ENCODE measurements around the gene CCDC136.

Gene CCDC136

DNA sequence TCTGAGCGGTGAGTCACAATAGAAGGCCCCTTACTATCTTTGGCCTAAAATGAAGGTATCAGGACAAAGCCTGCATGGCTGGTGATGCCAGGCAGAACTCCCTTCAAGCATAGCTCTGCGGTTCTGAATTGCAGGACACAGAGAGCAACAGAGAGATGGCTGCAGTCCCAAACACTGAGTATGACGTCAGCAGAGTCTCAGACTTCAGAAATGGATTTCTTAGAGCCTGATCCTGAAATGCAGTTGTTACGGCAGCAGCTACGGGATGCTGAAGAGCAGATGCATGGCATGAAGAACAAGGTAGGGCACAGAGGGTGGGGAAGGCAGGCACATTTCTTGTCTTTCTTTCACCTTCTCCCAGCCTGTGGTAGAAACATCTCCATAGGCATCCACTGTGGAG lies 13.5 kb downstream of the CCDC136 start:
- DNase-seq (ENCODE audit: low read depth in 2 of 3, low spot score in 2 of 3): no peak

DNA sequence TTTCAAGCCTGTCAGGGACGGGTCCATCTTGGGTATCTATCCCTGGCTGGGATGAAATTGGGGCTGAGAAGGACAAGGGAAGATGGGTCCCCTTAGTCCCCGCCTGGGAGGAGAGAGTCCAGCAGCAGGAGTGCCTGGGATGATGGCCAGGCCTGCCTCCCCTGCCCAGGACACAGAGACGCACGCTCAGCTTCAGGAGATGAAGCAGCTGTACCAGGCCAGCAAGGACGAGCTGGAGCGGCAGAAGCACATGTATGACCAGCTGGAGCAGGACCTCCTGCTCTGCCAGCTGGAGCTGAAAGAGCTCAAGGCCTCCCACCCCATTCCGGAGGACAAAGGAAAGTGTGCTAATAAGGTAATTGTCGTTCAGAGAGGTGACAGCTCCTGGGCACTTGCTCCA lies 15.4 kb downstream of the CCDC136 start:
- DNase-seq (ENCODE audit: low read depth in 2 of 3, low spot score in 2 of 3): no peak

DNA sequence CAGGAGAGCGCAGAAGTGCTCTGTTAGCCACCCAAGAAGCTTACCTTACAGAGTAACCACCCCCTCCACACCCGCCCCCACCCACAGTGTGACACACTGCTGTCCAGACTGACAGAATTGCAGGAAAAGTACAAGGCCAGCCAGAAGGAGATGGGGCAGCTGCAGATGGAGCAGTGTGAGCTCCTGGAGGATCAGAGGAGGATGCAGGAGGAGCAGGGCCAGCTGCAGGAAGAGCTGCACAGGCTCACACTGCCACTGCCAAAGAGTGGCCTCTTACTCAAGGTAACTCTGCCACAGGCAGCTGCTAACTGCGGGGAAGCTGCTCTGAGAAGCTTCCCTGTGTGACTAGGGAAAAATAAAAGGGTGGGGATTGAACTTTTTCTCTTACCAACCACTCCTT lies 17.6 kb downstream of the CCDC136 start:
- no peak for DNase-seq (ENCODE audit: low read depth in 2 of 3, low spot score in 2 of 3)

DNA sequence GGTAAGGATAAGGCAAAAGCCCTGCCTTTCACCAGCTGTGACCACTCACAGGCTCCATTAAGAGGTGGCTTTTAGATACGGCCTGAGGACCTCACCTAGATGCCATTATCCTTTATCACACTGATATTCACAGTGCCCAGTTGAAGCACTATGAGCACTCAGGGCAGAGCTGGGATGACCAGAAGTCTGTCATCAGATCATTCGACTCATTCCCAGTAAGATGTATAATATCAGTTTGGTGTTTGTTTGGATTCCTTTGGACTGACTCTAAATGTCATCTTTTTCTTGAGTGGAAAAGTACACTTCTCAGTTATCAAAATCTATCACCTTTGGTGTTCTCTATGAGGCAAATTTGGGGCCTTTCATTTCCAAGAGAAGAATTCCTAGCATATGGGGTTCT lies 18.7 kb downstream of the CCDC136 start:
- DNase-seq (ENCODE audit: low read depth in 2 of 3, low spot score in 2 of 3): no peak

DNA sequence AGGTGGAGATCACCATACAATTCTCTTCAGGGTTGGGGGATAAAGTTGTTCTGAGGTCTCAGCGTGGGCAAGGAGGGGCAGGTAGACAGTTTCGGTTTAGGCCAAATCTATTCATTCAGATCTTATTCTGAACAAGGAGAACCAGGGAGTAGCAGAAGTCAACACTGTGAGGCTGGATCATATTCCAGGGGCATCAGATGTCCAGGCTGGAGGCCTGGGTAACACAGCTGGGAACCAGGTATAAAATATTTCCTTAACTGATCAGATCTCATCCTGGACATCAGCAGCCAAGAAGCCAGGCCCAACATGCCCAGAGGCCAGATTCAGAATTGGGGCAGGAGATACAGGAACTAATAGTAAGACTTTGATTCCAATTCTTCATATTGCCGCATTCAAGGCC lies 19.2 kb downstream of the CCDC136 start:
- DNase-seq (ENCODE audit: low read depth in 2 of 3, low spot score in 2 of 3): no peak

DNA sequence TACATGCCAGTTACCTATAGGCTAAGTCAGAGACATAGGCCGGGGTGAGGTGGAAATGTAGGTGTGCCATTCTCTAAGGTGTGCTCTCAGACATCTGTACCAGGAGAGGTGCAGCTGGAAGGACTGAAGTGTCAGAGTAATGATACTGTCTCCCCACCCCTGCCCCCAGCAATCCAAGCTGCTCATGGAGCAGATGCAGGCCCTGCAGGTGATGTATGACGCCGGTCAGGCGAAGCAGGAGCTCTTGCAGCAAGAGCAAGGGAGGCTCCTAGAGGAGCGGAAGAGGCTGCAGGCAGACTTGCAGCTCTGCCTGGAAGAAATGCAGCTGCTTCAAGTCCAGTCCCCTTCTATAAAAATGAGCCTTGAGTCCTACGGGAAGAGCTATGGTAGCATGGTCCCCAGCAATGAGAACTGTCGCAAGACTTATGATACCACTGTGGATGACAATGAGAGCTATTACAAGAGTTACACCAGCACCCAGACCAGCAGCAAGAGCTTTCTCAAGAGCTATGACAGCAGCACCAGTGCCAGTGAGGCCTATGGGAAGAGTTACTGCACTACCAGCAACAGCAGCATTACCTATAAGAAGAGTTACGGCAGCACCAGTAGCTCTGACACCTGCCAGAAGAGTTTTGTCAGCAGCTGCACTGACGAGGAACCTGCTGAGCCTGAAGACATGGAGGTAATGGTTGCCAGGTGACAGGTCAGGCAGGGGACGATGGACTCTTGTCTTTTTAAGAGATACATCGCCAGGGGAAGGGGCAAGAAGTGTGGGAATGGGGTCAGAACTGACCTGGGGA lies 20.1 kb downstream of the CCDC136 start:
- DNase-seq (ENCODE audit: low read depth in 2 of 3, low spot score in 2 of 3): no peak

DNA sequence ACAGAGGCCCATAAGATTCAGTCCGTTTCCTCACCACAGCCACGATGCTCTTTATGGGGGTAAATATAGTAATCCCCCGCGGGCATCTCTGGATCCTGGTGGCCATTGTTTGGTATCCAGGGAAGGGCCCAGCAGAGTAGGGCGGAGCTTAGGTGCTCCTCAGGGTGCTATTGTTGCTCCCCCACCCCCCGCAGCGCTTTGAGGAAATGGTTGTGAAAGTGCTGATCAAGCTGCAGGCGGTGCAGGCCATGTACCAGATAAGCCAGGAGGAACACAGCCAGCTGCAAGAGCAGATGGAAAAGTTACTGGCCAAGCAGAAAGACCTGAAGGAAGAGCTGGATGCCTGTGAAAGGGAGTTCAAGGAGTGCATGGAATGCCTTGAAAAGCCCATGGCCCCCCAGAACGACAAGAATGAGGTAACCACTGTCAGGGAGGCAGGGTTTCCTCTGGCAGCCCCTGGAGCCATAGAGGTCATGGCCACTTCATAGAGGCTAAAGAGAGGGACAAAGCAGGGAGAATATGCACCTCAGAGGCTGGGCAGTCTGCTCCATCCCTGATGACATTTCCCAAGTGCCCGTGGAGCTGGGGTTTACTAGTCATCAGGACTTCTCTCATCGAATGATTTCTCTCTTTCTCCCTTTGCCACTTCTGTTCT lies 20.9 kb downstream of the CCDC136 start:
- DNase-seq (ENCODE audit: low read depth in 2 of 3, low spot score in 2 of 3): no peak

DNA sequence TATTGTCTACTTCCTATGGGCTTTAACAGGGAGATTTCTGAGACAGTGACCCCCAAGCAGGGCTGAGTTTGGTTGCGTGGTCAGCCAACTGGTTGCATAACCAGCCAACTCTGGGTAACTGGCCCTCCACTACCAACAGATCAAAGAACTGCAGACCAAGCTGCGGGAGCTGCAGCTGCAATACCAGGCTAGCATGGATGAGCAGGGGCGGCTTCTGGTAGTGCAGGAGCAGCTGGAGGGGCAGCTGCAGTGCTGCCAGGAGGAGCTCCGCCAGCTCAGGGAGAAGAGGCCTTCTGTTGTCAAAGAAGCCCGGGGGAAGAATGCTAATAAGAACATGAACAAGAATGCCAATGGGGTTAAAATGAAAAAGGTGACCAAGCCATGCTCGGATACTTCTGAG lies 22.7 kb downstream of the CCDC136 start:
- DNase-seq (ENCODE audit: low read depth in 2 of 3, low spot score in 2 of 3): no peak

DNA sequence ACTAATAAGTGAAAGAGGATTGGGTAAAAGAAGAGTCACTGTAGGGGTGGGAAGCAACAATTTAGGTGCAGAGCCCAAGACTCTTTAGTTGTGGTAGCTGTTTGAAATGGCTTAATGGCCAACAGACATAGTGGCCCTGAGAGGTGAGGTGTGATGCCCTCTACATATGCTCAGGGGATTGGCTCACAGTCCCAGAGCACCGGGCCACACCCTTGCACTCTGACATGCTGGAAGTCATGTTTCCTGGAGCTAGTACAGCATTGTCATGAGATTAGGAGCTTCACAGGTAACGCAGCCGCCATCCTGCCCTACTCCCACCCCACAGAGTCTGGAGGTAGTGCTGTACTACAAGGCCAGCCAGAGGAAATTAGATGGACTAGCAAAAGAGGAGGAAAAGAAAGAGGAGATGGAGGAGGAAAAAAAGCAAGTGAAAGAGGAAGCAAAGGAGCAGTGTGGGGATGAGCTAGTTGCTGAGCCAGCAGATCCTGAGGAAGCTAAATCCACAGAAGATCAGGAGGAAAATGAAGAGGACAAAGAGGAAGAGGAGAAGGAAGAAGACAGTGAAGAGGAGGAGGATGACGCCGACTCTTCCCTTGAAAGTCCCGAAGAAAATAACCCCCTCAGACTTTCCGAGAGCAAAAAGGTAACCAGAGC lies 23.6 kb downstream of the CCDC136 start:
- no peak for DNase-seq (ENCODE audit: low read depth in 2 of 3, low spot score in 2 of 3)

DNA sequence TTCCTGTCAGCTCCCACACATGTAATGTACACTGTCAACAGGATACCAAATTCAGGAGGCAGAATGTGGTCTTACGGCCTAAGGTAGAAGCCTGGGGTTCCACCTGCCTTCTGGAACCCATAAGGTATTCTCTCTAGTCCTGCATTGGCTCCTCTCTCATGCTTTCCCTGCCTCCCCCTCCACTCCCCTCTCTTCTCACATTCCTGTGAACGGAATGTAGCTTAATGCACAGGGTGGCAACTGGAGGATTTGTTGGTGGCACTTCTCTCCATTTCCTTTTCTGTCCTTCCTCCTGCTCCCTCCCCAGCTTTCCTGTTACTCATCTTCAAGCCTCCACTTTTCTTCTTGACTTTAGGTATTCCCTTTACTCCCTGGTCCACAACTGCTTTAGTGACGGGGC lies 26.9 kb downstream of the CCDC136 start:
- DNase-seq (ENCODE audit: low read depth in 2 of 3, low spot score in 2 of 3): no peak

DNA sequence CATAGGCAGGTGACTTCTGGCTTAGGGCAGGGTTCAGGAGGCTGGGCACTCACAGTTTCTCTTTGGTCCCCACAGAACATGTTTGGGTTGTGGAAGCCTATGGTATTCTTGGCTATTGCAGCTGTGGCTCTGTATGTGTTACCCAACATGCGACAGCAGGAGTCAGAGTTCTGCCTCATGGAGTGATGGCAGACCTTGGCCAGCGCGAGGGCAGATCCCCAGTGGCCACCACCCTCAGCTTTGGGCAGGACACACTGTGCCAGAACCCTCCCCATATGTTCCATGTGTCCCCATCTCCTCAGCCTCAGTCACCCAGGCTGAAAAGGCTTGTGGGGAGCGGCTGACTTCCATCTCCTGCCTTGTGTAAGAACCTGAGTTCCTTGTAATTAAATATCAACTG lies 30.0 kb downstream of the CCDC136 start:
- no peak for DNase-seq (ENCODE audit: low read depth in 2 of 3, low spot score in 2 of 3)

DNA sequence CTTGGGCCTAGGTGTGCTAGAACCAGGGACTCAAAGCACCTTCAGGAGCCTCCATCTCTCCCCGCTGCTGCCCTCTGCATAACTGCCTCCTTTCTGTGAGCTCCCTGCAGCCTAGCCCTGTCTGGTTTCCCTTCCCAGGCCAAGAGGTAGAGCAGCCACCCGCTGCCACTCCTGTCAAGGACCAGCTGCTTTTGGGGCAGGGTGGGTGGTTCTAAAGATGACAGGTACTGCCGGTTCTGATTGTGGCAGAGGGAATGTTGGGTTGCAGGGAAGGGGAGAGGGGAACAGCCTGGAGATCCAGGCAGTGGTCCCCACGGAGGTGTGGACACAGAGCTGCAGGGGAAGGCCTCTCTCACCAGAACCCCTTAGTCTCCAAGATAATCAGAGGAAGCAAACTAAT lies 34.7 kb downstream of the CCDC136 start:
- DNase-seq (ENCODE audit: low read depth in 2 of 3, low spot score in 2 of 3): no peak

DNA sequence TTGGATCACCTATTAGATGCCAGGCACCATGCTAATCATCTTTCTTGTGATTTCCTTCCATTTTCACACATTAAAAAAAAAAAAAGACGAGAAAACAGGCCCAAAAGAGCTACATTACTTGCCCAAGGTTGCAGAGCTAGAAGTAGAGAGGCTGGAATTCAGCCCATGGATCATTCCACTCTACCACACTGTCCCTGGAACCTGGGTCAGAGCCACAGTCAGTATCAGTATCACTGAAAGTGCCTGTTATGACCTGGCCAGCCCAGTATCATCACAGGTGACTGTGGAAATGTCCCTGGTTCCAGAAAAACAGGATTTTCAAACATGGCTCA lies 35.1 kb downstream of the CCDC136 start:
- DNase-seq (ENCODE audit: low read depth in 2 of 3, low spot score in 2 of 3): no peak

DNA sequence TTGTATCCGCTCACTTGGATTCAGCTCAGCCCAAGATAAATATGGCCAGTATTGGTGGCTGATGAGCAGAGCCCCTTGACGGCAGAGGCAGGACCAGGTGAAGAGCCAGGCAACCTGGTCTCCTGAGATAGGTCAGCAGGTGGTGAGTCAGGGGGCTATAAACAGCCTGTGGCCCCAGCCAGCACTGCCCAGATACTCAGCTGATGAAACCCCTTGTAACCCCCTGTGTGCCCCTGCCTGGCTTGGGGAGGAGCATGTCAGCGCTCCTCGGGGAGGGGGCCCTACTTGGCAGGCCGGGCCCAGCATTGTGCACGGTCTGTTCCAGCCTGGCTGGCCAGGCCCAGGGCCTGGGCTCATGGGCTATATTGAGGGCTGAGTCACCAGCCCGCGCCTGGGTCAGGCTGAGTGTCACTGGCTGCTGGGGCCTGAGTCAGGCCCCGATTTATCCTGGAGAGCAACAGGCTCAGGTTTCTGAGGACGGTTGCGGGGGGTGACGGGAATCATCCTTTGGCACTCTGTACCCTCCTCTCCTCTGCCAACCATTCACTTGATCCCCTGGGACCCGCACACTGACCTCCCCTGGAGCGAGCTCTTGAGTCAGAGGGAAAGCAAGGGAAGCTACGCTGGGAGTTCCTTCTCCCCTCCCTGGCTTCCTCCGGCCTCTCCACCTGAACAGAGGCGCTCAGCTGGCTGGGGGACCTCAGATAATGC lies 35.6 kb downstream of the CCDC136 start:
- no peak for DNase-seq (ENCODE audit: low read depth in 2 of 3, low spot score in 2 of 3)

DNA sequence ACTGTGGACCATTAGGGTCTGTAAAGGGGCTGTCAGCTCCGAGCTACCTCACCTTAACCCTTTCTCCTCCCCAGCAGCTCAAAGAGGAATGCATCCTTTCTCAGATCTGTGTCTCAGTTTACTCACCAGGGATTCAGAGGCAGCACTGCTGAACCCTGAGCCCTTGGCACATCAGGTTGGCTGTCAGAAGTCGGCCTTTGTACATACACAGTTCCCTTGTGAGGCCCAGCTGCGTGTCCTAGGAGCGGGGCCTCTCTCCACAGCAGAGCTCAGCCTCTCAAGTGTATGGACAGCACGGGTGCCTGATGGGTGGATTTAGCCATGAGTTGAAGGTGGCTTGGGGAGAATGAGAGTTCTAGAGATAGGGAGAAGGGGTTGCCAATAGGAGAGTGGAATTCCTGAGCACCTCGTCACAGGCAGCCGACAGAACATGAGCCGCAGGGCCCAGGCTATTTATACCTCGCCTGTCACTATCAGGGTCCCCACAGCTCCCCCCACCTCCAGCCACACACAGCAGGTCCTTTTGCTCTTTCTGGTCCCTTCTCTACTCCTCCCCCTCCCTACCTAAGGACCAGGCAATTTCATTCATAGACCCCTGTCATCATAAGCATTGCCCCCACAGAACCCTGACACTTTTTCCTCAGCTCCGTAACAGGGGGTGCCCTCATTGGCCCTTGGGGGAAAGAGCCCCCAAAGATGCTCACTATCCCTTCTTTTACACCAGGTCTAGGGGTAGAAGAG lies 36.4 kb downstream of the CCDC136 start:
- DNase-seq (ENCODE audit: low read depth in 2 of 3, low spot score in 2 of 3): no peak

DNA sequence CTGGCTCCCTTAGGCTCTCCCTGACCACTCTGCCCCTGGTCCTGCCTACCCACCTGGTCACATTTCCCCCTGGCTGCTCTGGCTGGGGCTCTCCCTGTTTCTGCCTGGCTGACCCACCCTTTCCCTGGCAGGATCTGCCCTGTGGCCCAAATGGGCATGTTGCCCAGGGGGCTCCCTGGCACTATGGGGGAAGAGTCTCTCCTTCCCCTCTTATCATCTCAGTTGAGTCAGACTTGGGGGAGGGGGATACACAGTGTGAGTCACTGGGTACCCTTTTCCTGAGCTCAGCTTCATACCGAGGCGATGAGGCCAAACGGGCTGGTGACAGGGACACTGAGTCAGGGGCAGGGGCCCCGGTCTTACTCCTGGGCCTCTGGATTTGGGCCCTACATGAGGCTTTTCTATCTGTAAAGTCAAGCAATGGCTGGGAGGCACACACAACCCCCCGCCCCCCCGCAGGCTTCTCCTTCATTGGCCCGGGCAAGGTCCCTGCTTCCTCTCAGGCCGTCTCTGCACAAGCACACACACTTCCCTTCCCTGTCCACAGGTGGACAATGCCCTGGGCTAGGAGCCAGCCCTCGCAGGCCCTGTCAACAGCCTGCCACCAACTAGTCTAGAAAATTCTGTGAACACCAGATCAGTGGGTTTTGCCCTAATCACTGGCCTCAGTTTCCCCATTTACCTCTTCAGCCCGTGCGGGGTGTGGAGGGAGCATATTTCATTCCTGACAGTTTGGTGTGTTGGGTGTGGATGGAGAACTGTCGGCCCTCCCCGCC lies 37.8 kb downstream of the CCDC136 start:
- DNase-seq (ENCODE audit: low read depth in 2 of 3, low spot score in 2 of 3): no peak

DNA sequence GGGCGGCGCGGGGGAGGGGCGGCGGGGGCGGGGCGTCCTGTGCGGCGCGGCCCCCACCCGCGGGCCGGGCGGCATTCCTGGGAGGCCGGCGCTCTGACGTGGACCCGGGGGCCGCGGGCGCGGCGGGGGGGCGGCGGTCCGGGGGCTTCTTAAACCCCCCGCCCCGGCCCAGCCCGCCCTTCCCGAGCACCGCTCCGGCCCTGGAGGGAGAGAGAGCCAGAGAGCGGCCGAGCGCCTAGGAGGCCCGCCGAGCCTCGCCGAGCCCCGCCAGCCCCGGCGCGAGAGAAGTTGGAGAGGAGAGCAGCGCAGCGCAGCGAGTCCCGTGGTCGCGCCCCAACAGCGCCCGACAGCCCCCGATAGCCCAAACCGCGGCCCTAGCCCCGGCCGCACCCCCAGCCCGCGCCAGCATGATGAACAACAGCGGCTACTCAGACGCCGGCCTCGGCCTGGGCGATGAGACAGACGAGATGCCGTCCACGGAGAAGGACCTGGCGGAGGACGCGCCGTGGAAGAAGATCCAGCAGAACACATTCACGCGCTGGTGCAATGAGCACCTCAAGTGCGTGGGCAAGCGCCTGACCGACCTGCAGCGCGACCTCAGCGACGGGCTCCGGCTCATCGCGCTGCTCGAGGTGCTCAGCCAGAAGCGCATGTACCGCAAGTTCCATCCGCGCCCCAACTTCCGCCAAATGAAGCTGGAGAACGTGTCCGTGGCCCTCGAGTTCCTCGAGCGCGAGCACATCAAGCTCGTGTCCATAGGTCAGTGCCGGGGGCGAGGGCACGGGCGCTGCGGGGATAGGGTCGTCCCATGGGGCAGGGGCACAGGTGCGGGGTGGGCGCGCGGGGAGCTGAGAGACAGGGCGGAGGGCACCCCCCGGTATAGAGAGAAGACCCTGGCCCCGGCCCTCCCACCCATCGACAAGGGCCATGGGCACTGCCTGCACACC lies 38.7 kb downstream of the CCDC136 start, which contains the start of gene FLNC:
FLNC (plus strand) TSS at position 176 of the 947 bp plus-strand sequence; CDS start at position 408, 232 bp downstream.
- no peak for DNase-seq (ENCODE audit: low read depth in 2 of 3, low spot score in 2 of 3)

DNA sequence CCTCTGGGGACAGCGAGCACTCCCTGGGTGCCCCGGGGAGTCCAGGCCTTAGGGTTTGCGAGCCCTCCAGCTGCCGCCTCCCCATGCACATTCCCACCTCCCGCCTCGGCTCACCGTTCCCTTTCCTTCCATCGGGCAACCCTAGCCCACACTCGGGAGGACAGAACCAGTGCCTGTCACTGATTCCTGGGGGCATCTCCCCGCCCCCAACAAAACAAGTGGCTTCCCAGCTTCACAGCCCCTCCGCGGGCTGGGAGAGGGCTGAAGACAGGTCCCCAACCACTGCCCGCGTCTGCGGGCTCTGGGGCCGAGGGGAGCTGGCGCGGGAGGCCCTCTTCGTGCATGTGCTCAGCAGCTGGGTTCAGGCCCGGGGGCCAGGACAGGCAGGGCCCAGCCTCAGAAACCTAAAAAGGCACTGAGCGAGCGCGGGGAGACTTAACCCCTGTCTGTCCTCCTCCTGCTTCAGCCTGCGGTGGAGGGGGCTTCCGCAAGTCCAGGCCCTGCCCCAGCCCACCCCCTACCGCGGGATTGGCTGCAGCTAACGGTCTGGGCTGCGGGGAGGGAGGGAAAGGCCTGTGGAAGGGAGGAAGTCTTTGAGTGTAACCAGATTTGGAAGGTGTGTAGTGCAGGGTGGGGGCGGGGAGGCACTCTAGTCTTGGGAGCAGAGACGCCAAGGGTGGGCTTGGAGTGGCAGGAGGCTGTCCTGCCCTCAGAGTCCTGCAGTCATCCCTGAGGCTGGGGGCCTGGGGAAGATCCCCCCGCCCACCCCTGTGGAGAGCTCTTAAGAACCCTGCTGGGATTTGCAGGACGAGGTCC lies 39.6 kb downstream of the CCDC136 start:
- DNase-seq (ENCODE audit: low read depth in 2 of 3, low spot score in 2 of 3): no peak
